Body of pancreas (tissue), 4 donors: ENCODE data around the gene KIRREL3. TPM values are rescaled to one million over a fixed set of nuclear protein-coding genes. Genes with fewer than 3 reads are reported as not detected.

Source experiments
- ATAC-seq: fragments of 150-250 bp; one replicate; pipeline ENCODE4 v1.9.1; 2016
- DNase-seq, 4 donors: peaks; one replicate each; pipeline ENCODE4 v3.0.0-alpha.2; 2019
- H3K27ac ChIP-seq, 4 donors: fragments of 200-600 bp; sonication (generic); 1 replicate in 3 of 4; 2 replicates in 1 of 4; pipeline versions ENCODE4 v1.5.1 to v1.6.1; 2016 to 2019; ENCODE audit warnings: mild to moderate bottlenecking in 1 of 4, mixed read lengths in 1 of 4, moderate library complexity in 1 of 4
- H3K27me3 ChIP-seq, 2 donors: fragments of 200-600 bp; sonication (generic); one replicate each; pipeline ENCODE4 v1.6.0; 2016; ENCODE audit warnings: mild to moderate bottlenecking in 1 of 2
- H3K36me3 ChIP-seq, 2 donors: fragments of 200-600 bp; sonication (generic); replicated peaks in 1 of 2; 2 replicates each; pipeline ENCODE4 v1.5.1; 2016; ENCODE audit warnings: low read depth in 2 of 2; ENCODE audit not compliant: insufficient read depth in 1 of 2
- H3K4me1 ChIP-seq: fragments of 200-600 bp; sonication (generic); one replicate; pipeline ENCODE4 v1.6.0; 2016
- H3K4me3 ChIP-seq, 2 donors: fragments of 200-600 bp; sonication (generic); 1 replicate in 1 of 2; 2 replicates in 1 of 2; pipeline ENCODE4 v1.5.1; 2016 to 2019
- H3K9me3 ChIP-seq, 3 donors: fragments of 200-600 bp; sonication (generic); 1 replicate in 2 of 3; 2 replicates in 1 of 3; pipeline ENCODE4 v1.5.1; 2016
- POLR2A ChIP-seq, 3 donors: fragments of 450-650 bp; IDR thresholded peaks; one replicate each; pipeline ENCODE4 v1.6.1; 2016; ENCODE audit warnings: antibody characterized with exemption in 3 of 3, mild to moderate bottlenecking in 2 of 3
- WGBS, 2 donors: methylation state at CpG; one replicate each; pipeline ENCODE4 v1.1.5; 2017; 5-methylcytosine and 5-hydroxymethylcytosine counted together
- intact Hi-C: fragments of 100-400 bp; cut with DNase I; formaldehyde crosslinking; loops from one replicate; pipeline ENCODE4 v1.15.1; 2023
- total RNA-seq, 2 donors: library from RNA; depleted of rRNA; stranded (reverse); fragments of >200 nt; gene quantifications; one replicate each; pipeline ENCODE4 v1.1.0, GENCODE V29; 2016
- TF ChIP-seq, protein P1 (sequence below), 7 experiments: fragments of 450-650 bp in 4 of 7; fragments of 200-600 bp in 3 of 7; sonication (generic) in 3 of 7; IDR thresholded peaks; one replicate each; pipeline ENCODE4 v1.5.1; 2016 to 2019; ENCODE audit warnings: antibody characterized with exemption in 7 of 7

Gene KIRREL3
- total RNA-seq, 2 donors from 2014 or later: 0.26 TPM; not detected in 1

GRCh38 chr11:127028648-127029047 is 28.1 kb upstream of the KIRREL3 start:
- Histone ChIP-seq H3K4me1 (no peaks in the 10 kb centered on the region), H3K27ac (no peak overlapping the region), H3K27me3 (no peaks in the 10 kb centered on the region), H3K9me3 (no peaks in the 10 kb centered on the region), H3K4me3 (no peak overlapping the region), H3K36me3 (no peaks in the 10 kb centered on the region)
- WGBS, 2 donors: 46 to 50% methylated on average over 4 of the region's 4 CpGs
- no peak for ATAC-seq
- TF ChIP-seq POLR2A (IDR thresholded peaks at IDR 0.05): no peak
- TF ChIP-seq, protein P1, sequence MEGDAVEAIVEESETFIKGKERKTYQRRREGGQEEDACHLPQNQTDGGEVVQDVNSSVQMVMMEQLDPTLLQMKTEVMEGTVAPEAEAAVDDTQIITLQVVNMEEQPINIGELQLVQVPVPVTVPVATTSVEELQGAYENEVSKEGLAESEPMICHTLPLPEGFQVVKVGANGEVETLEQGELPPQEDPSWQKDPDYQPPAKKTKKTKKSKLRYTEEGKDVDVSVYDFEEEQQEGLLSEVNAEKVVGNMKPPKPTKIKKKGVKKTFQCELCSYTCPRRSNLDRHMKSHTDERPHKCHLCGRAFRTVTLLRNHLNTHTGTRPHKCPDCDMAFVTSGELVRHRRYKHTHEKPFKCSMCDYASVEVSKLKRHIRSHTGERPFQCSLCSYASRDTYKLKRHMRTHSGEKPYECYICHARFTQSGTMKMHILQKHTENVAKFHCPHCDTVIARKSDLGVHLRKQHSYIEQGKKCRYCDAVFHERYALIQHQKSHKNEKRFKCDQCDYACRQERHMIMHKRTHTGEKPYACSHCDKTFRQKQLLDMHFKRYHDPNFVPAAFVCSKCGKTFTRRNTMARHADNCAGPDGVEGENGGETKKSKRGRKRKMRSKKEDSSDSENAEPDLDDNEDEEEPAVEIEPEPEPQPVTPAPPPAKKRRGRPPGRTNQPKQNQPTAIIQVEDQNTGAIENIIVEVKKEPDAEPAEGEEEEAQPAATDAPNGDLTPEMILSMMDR (IDR thresholded peaks at IDR 0.05): no peak
- DNase-seq: no peak
- intact Hi-C loops: no loop called here

DNA sequence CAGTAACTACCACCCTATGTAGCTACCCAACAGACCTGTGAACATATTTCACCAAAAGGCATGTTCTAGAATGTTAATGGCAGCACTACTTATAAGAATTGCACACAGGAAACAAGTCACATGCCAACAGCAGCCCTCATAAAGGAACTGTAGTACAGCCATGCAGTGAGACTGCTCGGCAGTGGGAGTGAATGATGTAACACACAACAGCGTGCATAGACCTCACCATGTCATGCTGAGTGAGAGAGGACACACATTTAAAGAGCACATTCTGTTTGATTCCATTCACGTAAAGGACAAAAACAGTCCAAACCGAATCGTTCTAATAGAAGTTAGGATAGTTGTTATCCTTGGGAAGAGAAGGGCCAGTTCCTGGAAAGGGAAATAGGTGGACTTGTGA is 27.2 kb upstream of the KIRREL3 start:
- Histone ChIP-seq H3K9me3 (no peaks in the 10 kb centered on the region), H3K36me3 (no peaks in the 10 kb centered on the region), H3K4me1 (no peaks in the 10 kb centered on the region), H3K4me3 (no peak overlapping the region), H3K27ac (no peak overlapping the region), H3K27me3 (no peaks in the 10 kb centered on the region)
- intact Hi-C loops: no loop called here
- ATAC-seq (no peak), DNase-seq (no peak)
- TF ChIP-seq, protein P1 (IDR thresholded peaks at IDR 0.05): no peak
- TF ChIP-seq POLR2A (IDR thresholded peaks at IDR 0.05): no peak
- 49 to 55% methylated on average over 5 of the region's 5 CpGs for WGBS, 2 donors

GRCh38 chr11:127027000-127027399 is 26.4 kb upstream of the KIRREL3 start:
- H3K4me3 ChIP-seq: no peak overlapping the region
- H3K9me3 ChIP-seq: no peaks in the 10 kb centered on the region
- H3K36me3 ChIP-seq: no peaks in the 10 kb centered on the region
- no peaks in the 10 kb centered on the region for H3K27me3 ChIP-seq
- DNase-seq: no peak
- 51 to 68% methylated on average over 4 of the region's 4 CpGs for WGBS, 2 donors
- TF ChIP-seq POLR2A (IDR thresholded peaks at IDR 0.05): no peak
- TF ChIP-seq, protein P1 (IDR thresholded peaks at IDR 0.05): no peak
- intact Hi-C loops: no loop called here
- no peak overlapping the region for H3K27ac ChIP-seq
- no peak for ATAC-seq
- no peaks in the 10 kb centered on the region for H3K4me1 ChIP-seq

- 56 to 61% methylated on average over 2 of the region's 2 CpGs for WGBS, 2 donors
Measured at GRCh38 chr11:127023991-127024390, 23.4 kb upstream of the KIRREL3 start.

More at GRCh38 chr11:127023991-127024390, 23.4 kb upstream of the KIRREL3 start:
- Histone ChIP-seq H3K4me1 (peaks cover 4% of the 10 kb centered on the region), H3K4me3 (no peak overlapping the region), H3K27ac (no peak overlapping the region), H3K36me3 (no peaks in the 10 kb centered on the region), H3K9me3 (no peaks in the 10 kb centered on the region), H3K27me3 (no peaks in the 10 kb centered on the region)
- DNase-seq (no peak), ATAC-seq (no peak)
- intact Hi-C loops: no loop called here
- TF ChIP-seq, protein P1 (IDR thresholded peaks at IDR 0.05): no peak
- TF ChIP-seq POLR2A (IDR thresholded peaks at IDR 0.05): no peak
